H1 (cell line): Measurements from ENCODE around the gene COL28A1. TPM values are rescaled to one million over a fixed set of nuclear protein-coding genes. Genes with fewer than 3 reads are reported as not detected.

ENCODE experiments used
- CTCF ChIA-PET: fragments of 300-600 bp; sonication (Branson Sonifier 250); formaldehyde crosslinking; loops from one replicate; lab custom pipeline; 2021; ENCODE audit not compliant: partially characterized antibody; lab: Charles Lee
- POLR2A ChIA-PET: fragments of 300-600 bp; sonication (Branson Sonifier 250); formaldehyde crosslinking; loops from one replicate; lab custom pipeline; 2021; ENCODE audit warnings: inconsistent platforms; ENCODE audit not compliant: partially characterized antibody; lab: Charles Lee
- DNase-seq, 2 experiments: peaks; one replicate each; pipeline versions ENCODE4 v3.0.0 to v3.0.0-alpha.2; 2010 to 2022; ENCODE audit warnings: low spot score in 2 of 2, low read depth in 1 of 2, mixed read lengths in 1 of 2
- FAIRE-seq: peaks from 2 replicates; lab custom pipeline; 2011; peaks lifted over from hg19 to GRCh38; lab: Jason Lieb, UNC
- H2AFZ ChIP-seq: 2 replicates; pipeline ENCODE4 v1.8.1; 2012; ENCODE audit warnings: low read length, inconsistent platforms
- H2AK5ac ChIP-seq: 2 replicates; pipeline ENCODE4 v1.6.1; 2013; ENCODE audit warnings: low read depth, low read length
- H2BK120ac ChIP-seq: replicated peaks from 2 replicates; pipeline ENCODE3; 2013; ENCODE audit warnings: low read depth, low read length, inconsistent platforms
- H2BK12ac ChIP-seq: 2 replicates; pipeline ENCODE4 v1.6.1; 2013; ENCODE audit warnings: low read depth, low read length
- H2BK15ac ChIP-seq: 2 replicates; pipeline ENCODE4 v1.6.1; 2013; ENCODE audit warnings: low read length
- H2BK20ac ChIP-seq: 2 replicates; pipeline ENCODE4 v1.6.1; 2013; ENCODE audit warnings: low read length
- H2BK5ac ChIP-seq: 2 replicates; pipeline ENCODE4 v1.6.1; 2013; ENCODE audit warnings: low read depth, low read length
- H3K14ac ChIP-seq: 2 replicates; pipeline ENCODE4 v1.6.1; 2013; ENCODE audit warnings: inconsistent platforms; ENCODE audit not compliant: insufficient read length
- H3K18ac ChIP-seq: 2 replicates; pipeline ENCODE4 v1.6.1; 2013; ENCODE audit warnings: low read length; ENCODE audit errors: extremely low read depth
- H3K23ac ChIP-seq: 2 replicates; pipeline ENCODE4 v1.6.1; 2013; ENCODE audit warnings: inconsistent platforms; ENCODE audit not compliant: insufficient read length
- H3K23me2 ChIP-seq: 2 replicates; pipeline ENCODE4 v1.6.1; 2013; ENCODE audit warnings: low read depth, low read length
- H3K27ac ChIP-seq: 2 replicates; pipeline ENCODE4 v1.6.1; 2011; ENCODE audit warnings: low read depth, low read length, inconsistent platforms
- H3K27me3 ChIP-seq, 4 experiments: replicated peaks in 1 of 4; 1 replicate in 1 of 4; 2 replicates in 3 of 4; pipeline versions ENCODE4 v1.6.1 to v1.8.1; 2011 to 2013; ENCODE audit warnings: low read length in 3 of 4, mild to moderate bottlenecking in 3 of 4, inconsistent platforms in 2 of 4, mixed read lengths in 2 of 4, moderate library complexity in 1 of 4; ENCODE audit not compliant: control insufficient read depth in 3 of 4, insufficient read depth in 3 of 4; ENCODE audit errors: extremely low read depth in 1 of 4
- H3K36me3 ChIP-seq, 4 experiments: 2 replicates each; pipeline versions ENCODE4 v1.6.1 to v1.8.1; 2011 to 2013; ENCODE audit warnings: mild to moderate bottlenecking in 4 of 4, low read length in 3 of 4, moderate library complexity in 2 of 4, control low read depth in 1 of 4, inconsistent platforms in 1 of 4; ENCODE audit not compliant: insufficient read depth in 4 of 4, control insufficient read depth in 2 of 4
- H3K4ac ChIP-seq: replicated peaks from 2 replicates; pipeline ENCODE3; 2013; ENCODE audit warnings: low read length, low read depth, mixed read lengths, inconsistent platforms; ENCODE audit not compliant: insufficient read length
- H3K4me1 ChIP-seq, 4 experiments: replicated peaks in 1 of 4; 1 replicate in 1 of 4; 2 replicates in 3 of 4; pipeline versions ENCODE4 v1.6.1 to v1.8.1; 2011 to 2013; ENCODE audit warnings: low read length in 3 of 4, inconsistent platforms in 2 of 4, mixed read lengths in 1 of 4; ENCODE audit not compliant: insufficient read depth in 4 of 4, control insufficient read depth in 3 of 4
- H3K4me2 ChIP-seq, 2 experiments: 2 replicates each; pipeline versions ENCODE4 v1.6.1 to v1.8.1; 2011 to 2013; ENCODE audit warnings: low read depth in 2 of 2, low read length in 2 of 2, control low read depth in 1 of 2, inconsistent platforms in 1 of 2, mild to moderate bottlenecking in 1 of 2; ENCODE audit not compliant: insufficient read depth in 1 of 2
- H3K4me3 ChIP-seq, 4 experiments: fragments of 200-600, 300-600 bp in 1 of 4; sonication (generic), shearing (Covaris generic), sonication (Bioruptor Twin) in 1 of 4; 2 replicates each; pipeline versions ENCODE4 v1.5.1 to v1.8.1; 2011 to 2016; ENCODE audit warnings: low read length in 4 of 4, low read depth in 3 of 4, control low read depth in 2 of 4, inconsistent platforms in 2 of 4, mild to moderate bottlenecking in 2 of 4, mixed read lengths in 1 of 4, moderate library complexity in 1 of 4; ENCODE audit not compliant: insufficient read depth in 2 of 4; ENCODE audit errors: extremely low read depth in 1 of 4
- H3K56ac ChIP-seq: replicated peaks from 2 replicates; pipeline ENCODE3; 2013; ENCODE audit warnings: low read depth, mild to moderate bottlenecking, mixed read lengths, low read length, inconsistent platforms; ENCODE audit not compliant: insufficient read length
- H3K79me1 ChIP-seq: 2 replicates; pipeline ENCODE4 v1.6.1; 2013; ENCODE audit warnings: low read depth, low read length, control low read depth
- H3K79me2 ChIP-seq, 2 experiments: 2 replicates each; pipeline versions ENCODE4 v1.6.1 to v1.8.1; 2012 to 2013; ENCODE audit warnings: low read length in 2 of 2, mild to moderate bottlenecking in 2 of 2, inconsistent platforms in 1 of 2; ENCODE audit not compliant: insufficient read depth in 2 of 2, control insufficient read depth in 1 of 2
- H3K9ac ChIP-seq, 4 experiments: replicated peaks in 1 of 4; 1 replicate in 1 of 4; 2 replicates in 3 of 4; pipeline versions ENCODE4 v1.6.1 to v1.8.1; 2011 to 2013; ENCODE audit warnings: low read depth in 3 of 4, low read length in 3 of 4, control low read depth in 2 of 4, mild to moderate bottlenecking in 2 of 4, moderate library complexity in 2 of 4, inconsistent platforms in 1 of 4; ENCODE audit errors: extremely low read depth in 1 of 4
- H3K9me3 ChIP-seq, 2 experiments: 2 replicates each; pipeline versions ENCODE4 v1.6.1 to v1.8.1; 2012 to 2013; ENCODE audit warnings: mild to moderate bottlenecking in 2 of 2, moderate library complexity in 2 of 2, control low read depth in 1 of 2, inconsistent platforms in 1 of 2, low read depth in 1 of 2, low read length in 1 of 2, mixed read lengths in 1 of 2; ENCODE audit not compliant: insufficient read depth in 2 of 2
- H4K20me1 ChIP-seq, 2 experiments: replicated peaks in 1 of 2; 2 replicates each; pipeline versions ENCODE3 to v1.8.1; 2011 to 2013; ENCODE audit warnings: inconsistent platforms in 2 of 2, low read length in 2 of 2, mild to moderate bottlenecking in 1 of 2; ENCODE audit not compliant: insufficient read depth in 2 of 2, control insufficient read depth in 1 of 2
- H4K5ac ChIP-seq: 2 replicates; pipeline ENCODE4 v1.6.1; 2013; ENCODE audit warnings: low read length, low read depth, mixed read lengths, inconsistent platforms; ENCODE audit not compliant: insufficient read length
- H4K8ac ChIP-seq: 2 replicates; pipeline ENCODE4 v1.8.0; 2013; ENCODE audit warnings: mild to moderate bottlenecking, moderate library complexity, low read length, inconsistent platforms; ENCODE audit not compliant: insufficient read depth; ENCODE audit errors: extremely low read depth
- H4K91ac ChIP-seq: replicated peaks from 2 replicates; pipeline ENCODE3; 2013; ENCODE audit warnings: low read length, mixed read lengths, inconsistent platforms; ENCODE audit not compliant: insufficient read length
- CEBPB ChIP-seq: IDR thresholded peaks from 2 replicates; pipeline ENCODE4 v1.6.1; 2012; ENCODE audit warnings: low read depth, low read length
- HDAC6 ChIP-seq: IDR thresholded peaks from one replicate; pipeline ENCODE4 v1.7.1; 2012; ENCODE audit warnings: low read depth, mild to moderate bottlenecking, inconsistent platforms, low read length, moderate library complexity
- TBP ChIP-seq: IDR thresholded peaks from 2 replicates; pipeline ENCODE4 v1.6.1; 2011; ENCODE audit warnings: low read depth, low read length, improper control_type of control experiment
- WGBS, 2 experiments: shearing (Covaris generic) in 1 of 2; methylation state at CpG; one replicate each; pipeline versions ENCODE4 v1.1.6 to v1.1.7; 2013 to 2015; ENCODE audit warnings: low lambda C conversion rate in 2 of 2, mixed read lengths in 2 of 2, inconsistent platforms in 1 of 2, low coverage in 1 of 2, missing lambda C conversion rate in 1 of 2; ENCODE audit not compliant: insufficient replicate concordance in 2 of 2, insufficient coverage in 1 of 2, insufficient read length in 1 of 2; ENCODE audit errors: extremely low coverage in 1 of 2, missing lambda C conversion rate in 1 of 2; 5-methylcytosine and 5-hydroxymethylcytosine counted together
- polyA plus RNA-seq, 7 experiments: library from polyadenylated mRNA; depleted of rRNA in 3 of 7; stranded (reverse) in 5 of 7; unstranded in 2 of 7; fragments of >200 nt in 5 of 7; fragments of 200-250 nt in 2 of 7; gene quantifications; 1 replicate in 5 of 7; 2 replicates in 1 of 7; 4 replicates in 1 of 7; pipeline versions ENCODE4 v1.2.1 to v1.2.3, GENCODE V29; 2011 to 2013; ENCODE audit warnings: missing spikeins in 2 of 7, mixed read lengths in 2 of 7
- total RNA-seq: library from RNA; stranded (reverse); fragmentation: NEBNext Ultra II Directional; extraction: Animal tissue kit (Norgen Biotek cat#: 25700); gene quantifications from 2 replicates; pipeline ENCODE4 v1.2.1, GENCODE V29; 2021

COL28A1 gene
- total and polyA plus RNA-seq, 2 of the 8 experiments (the other 6 are each of a cell fraction or from before 2014, with no cell fraction given), result 0.22 to 0.38 TPM

- Histone ChIP-seq H2AFZ (no peak overlapping the region), H2BK12ac (no peak overlapping the region), H3K27ac (no peak overlapping the region), H3K27me3 (no peaks in the 10 kb centered on the region), H3K4me1 (no peaks in the 10 kb centered on the region; a peak in 1 of 7 replicates), H2BK5ac (no peak overlapping the region), H3K56ac (no peak overlapping the region), H2AK5ac (no peak overlapping the region), H3K14ac (no peak overlapping the region), H3K4me3 (no peak overlapping the region), H3K79me1 (no peaks in the 10 kb centered on the region), H3K9me3 (no peaks in the 10 kb centered on the region)
- POLR2A ChIA-PET, result no interaction called here
- 94% methylated on average over 7 of the region's 7 CpGs; no CpG with 5 or more reads in 1 of the 2 experiments for WGBS, 2 experiments
- no peak for TF ChIP-seq HDAC6
- TF ChIP-seq TBP, result no peak
- no peak for TF ChIP-seq CEBPB
- TF ChIP-seq, all 59 proteins: peak for 0
- no peak overlapping the region for H4K91ac ChIP-seq
- H4K5ac ChIP-seq, result no peak overlapping the region
- no peak overlapping the region for H2BK15ac ChIP-seq
- no peak overlapping the region for H3K4ac ChIP-seq
- no peaks in the 10 kb centered on the region for H4K20me1 ChIP-seq
- H3K18ac ChIP-seq, result no peak overlapping the region
- H3K23me2 ChIP-seq, result no peaks in the 10 kb centered on the region
- no peaks in the 10 kb centered on the region for H3K79me2 ChIP-seq
- H3K36me3 ChIP-seq, result no peaks in the 10 kb centered on the region
- no peak overlapping the region for H3K4me2 ChIP-seq
- DNase-seq (no peak), FAIRE-seq (no peak)
- no peak overlapping the region for H2BK120ac ChIP-seq
- H2BK20ac ChIP-seq, result no peak overlapping the region
- H3K23ac ChIP-seq, result no peak overlapping the region
- H4K8ac ChIP-seq, result no peak overlapping the region
- CTCF ChIA-PET, result interaction anchor here (0.8 kb wide), 1 partner anchor 251 kb away, joined by 4 read pairs; no protein-coding TSS in a partner anchor
- H3K9ac ChIP-seq, result no peak overlapping the region
Measured at GRCh38 chr7:7432979-7433378, 102.7 kb downstream of the COL28A1 start.
